GM23338 (cell line): ENCODE data around the gene KPNA2. TPM values are rescaled to one million over a fixed set of nuclear protein-coding genes. Genes with fewer than 3 reads are reported as not detected.
A peak's percentile ranks its signal among the peaks of the same experiment; 100 is the strongest.

Source experiments
- ATAC-seq: fragments of 200-7000 bp; cut with Tn5 transposase; 3 replicates; pipeline ENCODE4 v1.9.1; 2020
- DNase-seq: peaks from one replicate; pipeline ENCODE4 v3.0.0-alpha.2; 2015; ENCODE audit warnings: low spot score
- H2AFZ ChIP-seq: fragments of 200-600 bp; sonication (generic); 2 replicates; pipeline ENCODE4 v1.8.0; 2016; ENCODE audit warnings: antibody characterized with exemption, mild to moderate bottlenecking, moderate library complexity
- H3F3A ChIP-seq: fragments of 200-600 bp; sonication (generic); replicated peaks from 2 replicates; pipeline ENCODE4 v1.8.0; 2017; ENCODE audit warnings: antibody characterized with exemption, mixed run types, low read depth
- H3K27ac ChIP-seq: fragments of 200-600 bp; sonication (generic); 2 replicates; pipeline ENCODE4 v1.6.1; 2016; ENCODE audit warnings: low read depth
- H3K27me3 ChIP-seq: fragments of 200-600 bp; sonication (generic); 2 replicates; pipeline ENCODE4 v1.8.0; 2016; ENCODE audit warnings: mild to moderate bottlenecking, mixed run types, moderate library complexity; ENCODE audit not compliant: insufficient read depth
- H3K36me3 ChIP-seq: fragments of 200-600 bp; sonication (generic); 2 replicates; pipeline ENCODE4 v1.8.0; 2016; ENCODE audit warnings: mild to moderate bottlenecking; ENCODE audit not compliant: insufficient read depth
- H3K4me1 ChIP-seq: fragments of 200-600 bp; sonication (generic); 2 replicates; pipeline ENCODE4 v1.8.0; 2016; ENCODE audit warnings: mild to moderate bottlenecking, moderate library complexity; ENCODE audit not compliant: insufficient read depth
- H3K4me2 ChIP-seq: fragments of 200-600 bp; sonication (generic); 2 replicates; pipeline ENCODE4 v1.7.1; 2017; ENCODE audit warnings: mixed run types
- H3K4me3 ChIP-seq: fragments of 200-600 bp; sonication (generic); 2 replicates; pipeline ENCODE4 v1.6.1; 2016; ENCODE audit warnings: mixed run types
- H3K79me2 ChIP-seq: fragments of 200-600 bp; sonication (generic); replicated peaks from 2 replicates; pipeline ENCODE4 v1.8.0; 2017; ENCODE audit warnings: mild to moderate bottlenecking; ENCODE audit not compliant: insufficient read depth
- H3K9me2 ChIP-seq: fragments of 200-600 bp; sonication (generic); 2 replicates; pipeline ENCODE4 v1.8.0; 2017; ENCODE audit not compliant: insufficient read depth
- H4K20me1 ChIP-seq: fragments of 200-600 bp; sonication (generic); replicated peaks from 2 replicates; pipeline ENCODE4 v1.8.0; 2017; ENCODE audit warnings: mild to moderate bottlenecking; ENCODE audit not compliant: insufficient read depth
- H3K27ac Mint-ChIP-seq: 2 replicates; pipeline ENCODE4 v1.8.0; 2020; ENCODE audit warnings: inconsistent platforms, mild to moderate bottlenecking, moderate library complexity, mixed read lengths
- H3K27me3 Mint-ChIP-seq: 3 replicates; pipeline ENCODE4 v1.8.0; 2022; ENCODE audit warnings: low read depth, mild to moderate bottlenecking, moderate library complexity, mixed read lengths, inconsistent platforms; ENCODE audit not compliant: insufficient read depth, poor library complexity
- H3K36me3 Mint-ChIP-seq: 3 replicates; pipeline ENCODE4 v1.8.0; 2021; ENCODE audit warnings: low read depth, mild to moderate bottlenecking, inconsistent platforms, moderate library complexity, mixed read lengths
- H3K4me1 Mint-ChIP-seq: 3 replicates; pipeline ENCODE4 v1.8.0; 2020; ENCODE audit warnings: mild to moderate bottlenecking, inconsistent platforms, mixed read lengths
- H3K4me3 Mint-ChIP-seq: 3 replicates; pipeline ENCODE4 v1.8.0; 2021; ENCODE audit warnings: moderate library complexity, mild to moderate bottlenecking, inconsistent platforms, mixed read lengths
- H3K9me3 Mint-ChIP-seq: 3 replicates; pipeline ENCODE4 v1.8.0; 2020; ENCODE audit warnings: moderate library complexity, mild to moderate bottlenecking, inconsistent platforms, mixed read lengths
- CREB1 ChIP-seq: fragments of 250-450 bp; sonication (Bioruptor Pico); IDR thresholded peaks from 2 replicates; pipeline ENCODE4 v1.5.0; 2020; ENCODE audit warnings: low read depth, mild to moderate bottlenecking, moderate library complexity
- EZH2 ChIP-seq: fragments of 200-600 bp; sonication (generic); IDR thresholded peaks from one replicate; pipeline ENCODE4 v1.8.0; 2017; ENCODE audit warnings: antibody characterized with exemption, mild to moderate bottlenecking, low read depth; ENCODE audit not compliant: unreplicated experiment
- EZH2phosphoT487 ChIP-seq: fragments of 200-600 bp; sonication (generic); IDR thresholded peaks from one replicate; pipeline ENCODE4 v1.8.1; 2018; ENCODE audit warnings: antibody characterized with exemption; ENCODE audit not compliant: unreplicated experiment
- JUNB ChIP-seq: IDR thresholded peaks from one replicate; pipeline ENCODE4 v1.6.1; 2016; ENCODE audit warnings: antibody characterized with exemption; ENCODE audit not compliant: unreplicated experiment
- NANOG ChIP-seq: IDR thresholded peaks from 2 replicates; pipeline ENCODE4 v1.6.1; 2016; ENCODE audit warnings: antibody characterized with exemption, borderline replicate concordance
- POLR2AphosphoS5 ChIP-seq: IDR thresholded peaks from 2 replicates; pipeline ENCODE4 v1.6.1; 2016; ENCODE audit warnings: antibody characterized with exemption, low read depth
- STAT1 ChIP-seq: IDR thresholded peaks from one replicate; pipeline ENCODE4 v1.6.1; 2016; ENCODE audit warnings: antibody characterized with exemption; ENCODE audit not compliant: unreplicated experiment
- ZNF114 ChIP-seq: fragments of 250-450 bp; sonication (Bioruptor Pico); IDR thresholded peaks from 2 replicates; pipeline ENCODE4 v1.5.0; 2020; ENCODE audit warnings: mild to moderate bottlenecking, moderate library complexity
- ZNF331 ChIP-seq: fragments of 250-450 bp; sonication (Bioruptor Pico); IDR thresholded peaks from 2 replicates; pipeline ENCODE4 v1.5.0; 2020; ENCODE audit warnings: low read depth, mild to moderate bottlenecking, moderate library complexity
- long read RNA-seq: library from polyadenylated mRNA; unstranded; transcript quantifications from one replicate; pipeline ENCODE4 v2.0.0, GENCODE V29; 2020; ENCODE audit not compliant: unreplicated experiment
- polyA plus RNA-seq: library from polyadenylated mRNA; unstranded; fragments of >200 nt; fragmentation: Nextera tagmentation; extraction: Ambion mirVana; gene quantifications from 2 replicates; pipeline ENCODE4 v1.2.1, GENCODE V29; 2016
- total RNA-seq: library from RNA; depleted of rRNA; stranded (reverse); fragments of >200 nt; shearing (Covaris generic); gene quantifications from 2 replicates; pipeline ENCODE4 v1.2.3, GENCODE V29; 2014; rRNA removed
- TF ChIP-seq, protein P1 (sequence below), 2 experiments: fragments of 200-600 bp in 1 of 2; sonication (generic) in 1 of 2; conservative IDR thresholded peaks; 2 replicates each; pipeline versions ENCODE4 v1.5.1 to v1.6.1; 2016 to 2017; ENCODE audit warnings: antibody characterized with exemption in 2 of 2, low read depth in 2 of 2, mild to moderate bottlenecking in 2 of 2, moderate library complexity in 1 of 2
- TF ChIP-seq, protein P2 (sequence below): IDR thresholded peaks from 2 replicates; pipeline ENCODE4 v1.6.1; 2016; ENCODE audit warnings: antibody characterized with exemption

The KPNA2 gene
- total RNA-seq (442 and 468 TPM in 2 replicates), polyA plus RNA-seq (364 and 375 TPM in 2 replicates)
- long read RNA-seq, transcript KPNA2-201 (11 exons, 2,181 nt): major isoform, 495 of 526 reads
- long read RNA-seq, partial matches to known transcripts: 17 of 526 reads
- long read RNA-seq, other reads (novel, unspliced or antisense): 14 of 526 reads

- H3K9me2 ChIP-seq: no peaks in the 10 kb centered on the region
- H3K36me3 ChIP-seq: peaks cover 43% of the 10 kb centered on the region
- H3K4me1 ChIP-seq: peaks cover 16% of the 10 kb centered on the region
- Mint-ChIP-seq H3K9me3 (no peaks in the 10 kb centered on the region), H3K4me3 (peak within 1 kb of the TSS; percentile 98), H3K36me3 (peaks cover 54% of the 10 kb centered on the region), H3K27me3 (peaks cover 19% of the 10 kb centered on the region), H3K27ac (peak within 1 kb of the TSS; percentile 95), H3K4me1 (peaks cover 23% of the 10 kb centered on the region)
- no peaks in the 10 kb centered on the region for H3K27me3 ChIP-seq
- DNase-seq (peak; percentile 98), ATAC-seq (peak; percentile 79)
- peak within 1 kb of the TSS; percentile 83 for H3K4me2 ChIP-seq
- peak within 1 kb of the TSS; percentile 90 for H3K27ac ChIP-seq
- H3K79me2 ChIP-seq: peaks cover 52% of the 10 kb centered on the region
- H2AFZ ChIP-seq: no peak within 1 kb of the TSS
- H3K4me3 ChIP-seq: peak within 1 kb of the TSS; percentile 79
- peak; percentile 98 for TF ChIP-seq POLR2AphosphoS5
- no peak for TF ChIP-seq STAT1
- peak; percentile 41 for TF ChIP-seq CREB1 (CRISPR knock-in tag)
- peaks cover 36% of the 10 kb centered on the region for H4K20me1 ChIP-seq
- H3F3A ChIP-seq: peaks cover 32% of the 10 kb centered on the region
Measured at GRCh38 chr17:68035523-68036303, at the start of gene KPNA2. Gene KPNA2 (plus strand): TSS chr17:68035735. CDS start chr17:68037133, 1,398 bp downstream.

GRCh38 chr17:67990909-67991308 is 44.6 kb upstream of the KPNA2 start:
- peaks cover 13% of the 10 kb centered on the region for H3K36me3 Mint-ChIP-seq
- H3K9me3 Mint-ChIP-seq: no peaks in the 10 kb centered on the region
- ATAC-seq: no peak
- peaks cover 13% of the 10 kb centered on the region for H3K27me3 Mint-ChIP-seq
- DNase-seq: no peak
- H3K4me3 Mint-ChIP-seq: no peak overlapping the region
- no peaks in the 10 kb centered on the region; the same call in 1 of the 2 replicates for H4K20me1 ChIP-seq
- no peaks in the 10 kb centered on the region for H3K79me2 ChIP-seq
- TF ChIP-seq NANOG (no peak), ZNF114 (no peak), ZNF331 (CRISPR knock-in tag) (no peak), EZH2 (no peak), EZH2phosphoT487 (no peak), CREB1 (CRISPR knock-in tag) (no peak), JUNB (no peak), POLR2AphosphoS5 (no peak), STAT1 (no peak)
- TF ChIP-seq, protein P1, sequence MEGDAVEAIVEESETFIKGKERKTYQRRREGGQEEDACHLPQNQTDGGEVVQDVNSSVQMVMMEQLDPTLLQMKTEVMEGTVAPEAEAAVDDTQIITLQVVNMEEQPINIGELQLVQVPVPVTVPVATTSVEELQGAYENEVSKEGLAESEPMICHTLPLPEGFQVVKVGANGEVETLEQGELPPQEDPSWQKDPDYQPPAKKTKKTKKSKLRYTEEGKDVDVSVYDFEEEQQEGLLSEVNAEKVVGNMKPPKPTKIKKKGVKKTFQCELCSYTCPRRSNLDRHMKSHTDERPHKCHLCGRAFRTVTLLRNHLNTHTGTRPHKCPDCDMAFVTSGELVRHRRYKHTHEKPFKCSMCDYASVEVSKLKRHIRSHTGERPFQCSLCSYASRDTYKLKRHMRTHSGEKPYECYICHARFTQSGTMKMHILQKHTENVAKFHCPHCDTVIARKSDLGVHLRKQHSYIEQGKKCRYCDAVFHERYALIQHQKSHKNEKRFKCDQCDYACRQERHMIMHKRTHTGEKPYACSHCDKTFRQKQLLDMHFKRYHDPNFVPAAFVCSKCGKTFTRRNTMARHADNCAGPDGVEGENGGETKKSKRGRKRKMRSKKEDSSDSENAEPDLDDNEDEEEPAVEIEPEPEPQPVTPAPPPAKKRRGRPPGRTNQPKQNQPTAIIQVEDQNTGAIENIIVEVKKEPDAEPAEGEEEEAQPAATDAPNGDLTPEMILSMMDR (conservative IDR thresholded peaks at IDR 0.05; ENCODE audit: low read depth in 2 of 2): no peak
- TF ChIP-seq, protein P2, sequence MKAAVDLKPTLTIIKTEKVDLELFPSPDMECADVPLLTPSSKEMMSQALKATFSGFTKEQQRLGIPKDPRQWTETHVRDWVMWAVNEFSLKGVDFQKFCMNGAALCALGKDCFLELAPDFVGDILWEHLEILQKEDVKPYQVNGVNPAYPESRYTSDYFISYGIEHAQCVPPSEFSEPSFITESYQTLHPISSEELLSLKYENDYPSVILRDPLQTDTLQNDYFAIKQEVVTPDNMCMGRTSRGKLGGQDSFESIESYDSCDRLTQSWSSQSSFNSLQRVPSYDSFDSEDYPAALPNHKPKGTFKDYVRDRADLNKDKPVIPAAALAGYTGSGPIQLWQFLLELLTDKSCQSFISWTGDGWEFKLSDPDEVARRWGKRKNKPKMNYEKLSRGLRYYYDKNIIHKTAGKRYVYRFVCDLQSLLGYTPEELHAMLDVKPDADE: no peak
- peaks cover 14% of the 10 kb centered on the region for H3K4me1 ChIP-seq
- peaks cover 24% of the 10 kb centered on the region for H3K27me3 ChIP-seq
- no peaks in the 10 kb centered on the region for H3K9me2 ChIP-seq
- H3K27ac ChIP-seq: no peak overlapping the region
- H3K36me3 ChIP-seq: no peaks in the 10 kb centered on the region
- no peak overlapping the region for H3K4me3 ChIP-seq
- H3K4me1 Mint-ChIP-seq: peaks cover 15% of the 10 kb centered on the region
- no peak overlapping the region for H2AFZ ChIP-seq
- H3K4me2 ChIP-seq: no peak overlapping the region
- no peak overlapping the region for H3K27ac Mint-ChIP-seq
- peaks cover 13% of the 10 kb centered on the region for H3F3A ChIP-seq
